Psoas muscle (tissue), 8 donors: ENCODE results near the gene DRAM1. TPM values are rescaled to one million over a fixed set of nuclear protein-coding genes. Genes with fewer than 3 reads are reported as not detected.

Experiments
- ATAC-seq, 4 donors: fragments of 200-7000 bp; cut with Tn5 transposase; one replicate each; pipeline ENCODE4 v1.9.1; 2020; ENCODE audit warnings: moderate library complexity in 3 of 4, mild to moderate bottlenecking in 2 of 4
- DNase-seq, 2 donors: peaks; one replicate each; pipeline ENCODE4 v3.0.0-alpha.2; 2020
- H3K27ac ChIP-seq: fragments of 200-600 bp; one replicate; pipeline ENCODE4 v1.8.0; 2022
- H3K27me3 ChIP-seq, 3 donors: fragments of 200-600 bp in 1 of 3; one replicate each; pipeline versions ENCODE4 v1.6.1 to v1.8.0; 2013 to 2022; ENCODE audit warnings: low read length in 2 of 3, mild to moderate bottlenecking in 2 of 3, moderate library complexity in 1 of 3; ENCODE audit not compliant: insufficient read depth in 3 of 3
- H3K36me3 ChIP-seq, 2 donors: fragments of 200-600 bp in 1 of 2; one replicate each; pipeline versions ENCODE4 v1.6.1 to v1.8.0; 2013 to 2022; ENCODE audit warnings: low read depth in 1 of 2, mild to moderate bottlenecking in 1 of 2, moderate library complexity in 1 of 2; ENCODE audit not compliant: insufficient read depth in 1 of 2
- H3K4me1 ChIP-seq: fragments of 200-600 bp; one replicate; pipeline ENCODE4 v1.8.0; 2022
- H3K4me3 ChIP-seq: fragments of 200-600 bp; one replicate; pipeline ENCODE4 v1.8.0; 2022; ENCODE audit warnings: mild to moderate bottlenecking
- H3K9me3 ChIP-seq: fragments of 200-600 bp; one replicate; pipeline ENCODE4 v1.8.0; 2022
- WGBS, 3 donors: extraction: QIAGEN DNeasy Blood & Tissue Kit; methylation state at CpG; one replicate each; pipeline versions ENCODE4 v1.1.6 to v1.1.7; 2013; 5-methylcytosine and 5-hydroxymethylcytosine counted together
- intact Hi-C, 2 donors: fragments of 100-400 bp; cut with DNase I; formaldehyde crosslinking; loops; one replicate each; pipeline versions ENCODE4 v1.11.0 to v1.14.2; 2022
- polyA plus RNA-seq, 3 donors: library from polyadenylated mRNA; stranded (reverse); fragments of 200-250 nt; gene quantifications; one replicate each; pipeline ENCODE4 v1.2.3, GENCODE V29; 2013
- total RNA-seq, 4 donors: library from RNA; stranded (reverse); fragmentation: NEBNext Ultra II Directional in 2 of 4; extraction: Animal tissue kit (Norgen Biotek cat#: 25700) in 2 of 4; gene quantifications; one replicate each; pipeline versions ENCODE4 v1.2.1 to v1.2.4, GENCODE V29; 2021 to 2023
- TF ChIP-seq, protein P1 (sequence below): fragments of 200-600 bp; IDR thresholded peaks from one replicate; pipeline ENCODE4 v1.8.0; 2022; ENCODE audit warnings: antibody characterized with exemption
- donor health status: healthy with polysubstance abuse.
- donor health status: DM: no; HTN: no; CAD: no; lungs with moderate emphysema.
- donor health status: Bipolar disorder and iron deficiency.
- donor health status: healthy.
- donor health status: DM: yes; HTN: yes; CAD: no.
- donor health status: DM: no; HTN: no; CAD: no.
- donor health status: DM: no; HTN: no; CAD: no.
- donor health status: DM: yes; HTN: yes; CAD: no.

DRAM1 gene
- total and polyA plus RNA-seq, 7 donors: 2.8 to 6.8 (median 4.1) TPM

GRCh38 chr12:101951002-101951670 lies 73.8 kb downstream of the DRAM1 start:
- no peak overlapping the region for H3K4me3 ChIP-seq
- WGBS, 3 donors: 85 to 92% (median 92%) methylated on average over 6 of the region's 6 CpGs
- no peaks in the 10 kb centered on the region for H3K9me3 ChIP-seq
- no peaks in the 10 kb centered on the region for H3K36me3 ChIP-seq
- DNase-seq (no peak), ATAC-seq (no peak)
- intact Hi-C loops: no loop called here
- no peaks in the 10 kb centered on the region for H3K27me3 ChIP-seq
- H3K4me1 ChIP-seq: no peaks in the 10 kb centered on the region
- no peak overlapping the region for H3K27ac ChIP-seq
- TF ChIP-seq, protein P1, sequence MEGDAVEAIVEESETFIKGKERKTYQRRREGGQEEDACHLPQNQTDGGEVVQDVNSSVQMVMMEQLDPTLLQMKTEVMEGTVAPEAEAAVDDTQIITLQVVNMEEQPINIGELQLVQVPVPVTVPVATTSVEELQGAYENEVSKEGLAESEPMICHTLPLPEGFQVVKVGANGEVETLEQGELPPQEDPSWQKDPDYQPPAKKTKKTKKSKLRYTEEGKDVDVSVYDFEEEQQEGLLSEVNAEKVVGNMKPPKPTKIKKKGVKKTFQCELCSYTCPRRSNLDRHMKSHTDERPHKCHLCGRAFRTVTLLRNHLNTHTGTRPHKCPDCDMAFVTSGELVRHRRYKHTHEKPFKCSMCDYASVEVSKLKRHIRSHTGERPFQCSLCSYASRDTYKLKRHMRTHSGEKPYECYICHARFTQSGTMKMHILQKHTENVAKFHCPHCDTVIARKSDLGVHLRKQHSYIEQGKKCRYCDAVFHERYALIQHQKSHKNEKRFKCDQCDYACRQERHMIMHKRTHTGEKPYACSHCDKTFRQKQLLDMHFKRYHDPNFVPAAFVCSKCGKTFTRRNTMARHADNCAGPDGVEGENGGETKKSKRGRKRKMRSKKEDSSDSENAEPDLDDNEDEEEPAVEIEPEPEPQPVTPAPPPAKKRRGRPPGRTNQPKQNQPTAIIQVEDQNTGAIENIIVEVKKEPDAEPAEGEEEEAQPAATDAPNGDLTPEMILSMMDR: no peak

GRCh38 chr12:101954113-101954512 lies 76.7 kb downstream of the DRAM1 start:
- Histone ChIP-seq H3K27me3 (no peaks in the 10 kb centered on the region), H3K27ac (no peak overlapping the region), H3K9me3 (peaks cover under 1% of the 10 kb centered on the region), H3K4me1 (no peaks in the 10 kb centered on the region), H3K36me3 (no peaks in the 10 kb centered on the region), H3K4me3 (no peak overlapping the region)
- WGBS, 3 donors: 97 to 100% (median 97%) methylated on average over 1 of the region's 1 CpG
- TF ChIP-seq, protein P1: no peak
- intact Hi-C loops: no loop called here
- no peak for DNase-seq
- no peak for ATAC-seq

DNA sequence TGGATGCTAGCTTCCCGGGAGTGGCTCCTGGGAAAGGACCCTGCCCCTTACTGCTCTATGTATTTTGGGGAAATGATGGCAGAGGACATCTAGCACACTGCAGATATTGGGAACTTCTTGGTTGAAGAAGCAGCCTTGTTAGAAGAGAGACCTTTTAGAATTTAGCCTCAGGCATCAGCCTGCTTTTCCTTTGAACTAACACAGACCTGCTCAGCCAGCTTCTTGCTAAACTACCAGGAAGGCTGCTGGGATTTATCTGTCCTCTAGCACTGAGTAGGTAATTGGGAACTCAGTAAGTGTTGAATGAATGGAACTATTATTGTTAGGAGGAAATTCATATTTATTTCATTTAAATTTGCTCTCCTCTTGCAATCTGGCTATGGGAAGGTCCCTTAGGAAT lies 77.3 kb downstream of the DRAM1 start:
- no peak for DNase-seq
- no peaks in the 10 kb centered on the region for H3K4me1 ChIP-seq
- no peaks in the 10 kb centered on the region for H3K36me3 ChIP-seq
- H3K4me3 ChIP-seq: no peak overlapping the region
- 83 to 95% (median 88%) methylated on average over 1 of the region's 1 CpG for WGBS, 3 donors
- intact Hi-C loops: no loop called here
- H3K27ac ChIP-seq: no peak overlapping the region
- TF ChIP-seq, protein P1: no peak
- H3K27me3 ChIP-seq: no peaks in the 10 kb centered on the region
- no peak for ATAC-seq
- peaks cover 4% of the 10 kb centered on the region for H3K9me3 ChIP-seq

DNA sequence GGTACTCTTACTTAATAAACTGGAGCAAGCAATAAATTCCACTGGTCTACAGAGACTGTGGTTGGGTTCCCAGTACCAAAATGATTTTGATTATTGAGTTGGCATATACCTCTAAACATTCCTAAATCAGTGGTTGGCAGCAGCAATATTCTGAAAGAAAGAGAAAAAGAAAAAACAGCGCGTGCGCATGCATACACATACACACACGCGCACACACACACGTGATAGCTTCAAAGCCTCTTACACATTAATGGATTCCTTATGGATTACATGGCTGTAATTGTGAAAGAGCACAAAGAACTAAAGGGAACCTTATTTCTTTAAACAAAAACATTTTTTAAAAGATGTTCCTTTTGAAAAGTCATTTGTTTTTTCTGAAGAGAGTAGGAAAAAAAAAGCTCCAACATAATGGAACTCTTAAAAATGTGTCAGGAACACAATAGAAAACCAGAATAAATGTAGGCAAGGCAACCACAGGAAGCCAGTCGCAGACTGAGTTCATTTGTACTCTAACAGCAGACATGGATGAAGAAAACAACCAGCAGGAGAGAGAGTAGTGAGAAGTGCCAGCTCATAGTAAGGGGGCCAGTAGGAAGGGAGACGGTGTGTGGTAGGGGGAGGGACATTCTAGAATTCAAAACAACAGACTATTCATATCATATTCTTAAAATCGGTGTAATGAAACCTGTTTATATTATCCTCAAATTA lies 80.0 kb downstream of the DRAM1 start:
- ATAC-seq: no peak
- Histone ChIP-seq H3K4me3 (no peak overlapping the region), H3K27me3 (no peaks in the 10 kb centered on the region), H3K9me3 (peaks cover 4% of the 10 kb centered on the region), H3K27ac (no peak overlapping the region), H3K4me1 (no peaks in the 10 kb centered on the region), H3K36me3 (no peaks in the 10 kb centered on the region)
- intact Hi-C loops: no loop called here
- no peak for DNase-seq
- TF ChIP-seq, protein P1: no peak
- WGBS, 3 donors: 78 to 91% (median 80%) methylated on average over 9 of the region's 9 CpGs
